ENCODE data around the gene SYNJ2.

- TF ChIP-seq CTCF (IDR thresholded peaks at IDR 0.05; ENCODE audit: extremely low read depth in 1 of 2, insufficient read depth in 1 of 2, low read depth in 1 of 2, low read length in 2 of 2) (no peak), POLR2AphosphoS5 (IDR thresholded peaks at IDR 0.05; ENCODE audit: insufficient read depth, low read depth, low read length) (no peak), EZH2 (IDR thresholded peaks at IDR 0.05; ENCODE audit: borderline replicate concordance, low read depth, low read length, severe bottlenecking) (no peak), POLR2A (IDR thresholded peaks at IDR 0.05; ENCODE audit: low read depth, low read length) (no peak)
Observed at GRCh38 chr6:158081657-158081935, 99.9 kb downstream of the SYNJ2 start.
